Stimulated activated naive B cell treated with anti-CD40 and anti-IgM and Interleukin-4, amounts not matched to agents 10 μg/mL and 1 μg/mL and 100 μg/mL, for 72 hours (primary cell): ENCODE results near the gene ST8SIA6.

Experiments
- ATAC-seq, 2 donors: fragments of 150-1000 bp; cut with Tn5 transposase; replicated peaks; 2 replicates each; pipeline ENCODE4 v1.10.0; 2021; ENCODE audit warnings: moderate library complexity in 1 of 2
- DNase-seq: peaks from one replicate; pipeline ENCODE4 v3.0.0; 2021
- H3K27ac Mint-ChIP-seq: one replicate; pipeline ENCODE4 v1.8.0; 2022; ENCODE audit warnings: mild to moderate bottlenecking, mixed read lengths
- H3K27me3 Mint-ChIP-seq, 2 donors: one replicate each; pipeline ENCODE4 v1.8.0; 2022; ENCODE audit warnings: mixed read lengths in 2 of 2
- H3K36me3 Mint-ChIP-seq, 2 donors: one replicate each; pipeline ENCODE4 v1.8.0; 2022; ENCODE audit warnings: mixed read lengths in 2 of 2, mild to moderate bottlenecking in 1 of 2
- H3K4me1 Mint-ChIP-seq, 2 donors: one replicate each; pipeline ENCODE4 v1.8.0; 2022; ENCODE audit warnings: mixed read lengths in 2 of 2, mild to moderate bottlenecking in 1 of 2
- H3K4me3 Mint-ChIP-seq, 2 donors: one replicate each; pipeline ENCODE4 v1.8.0; 2022; ENCODE audit warnings: mild to moderate bottlenecking in 2 of 2, mixed read lengths in 2 of 2, moderate library complexity in 1 of 2
- H3K9me3 Mint-ChIP-seq, 2 donors: one replicate each; pipeline ENCODE4 v1.8.0; 2022; ENCODE audit warnings: mixed read lengths in 2 of 2, mild to moderate bottlenecking in 1 of 2

Gene ST8SIA6

GRCh38 chr10:17379151-17379690 is 75.2 kb downstream of the ST8SIA6 start:
- H3K9me3 Mint-ChIP-seq: no peaks in the 10 kb centered on the region
- DNase-seq (no peak), ATAC-seq (no peak)
- no peak overlapping the region for H3K27ac Mint-ChIP-seq
- no peaks in the 10 kb centered on the region for H3K36me3 Mint-ChIP-seq
- H3K4me1 Mint-ChIP-seq: no peaks in the 10 kb centered on the region
- H3K27me3 Mint-ChIP-seq: peaks cover 0 to 12% of the 10 kb centered on the region in 2 donors
- no peak overlapping the region for H3K4me3 Mint-ChIP-seq

- peaks cover 0 to 12% of the 10 kb centered on the region in 2 donors for H3K27me3 Mint-ChIP-seq
- H3K4me3 Mint-ChIP-seq: no peak overlapping the region
- no peak overlapping the region for H3K27ac Mint-ChIP-seq
- no peak for DNase-seq
- no peaks in the 10 kb centered on the region for H3K36me3 Mint-ChIP-seq
- H3K4me1 Mint-ChIP-seq: no peaks in the 10 kb centered on the region
- H3K9me3 Mint-ChIP-seq: no peaks in the 10 kb centered on the region
- no peak for ATAC-seq
Observed at GRCh38 chr10:17375936-17376584, 78.3 kb downstream of the ST8SIA6 start.

GRCh38 chr10:17368708-17369272 is 85.6 kb downstream of the ST8SIA6 start:
- H3K36me3 Mint-ChIP-seq: no peaks in the 10 kb centered on the region
- DNase-seq (no peak), ATAC-seq (no peak)
- H3K4me1 Mint-ChIP-seq: no peaks in the 10 kb centered on the region
- no peak overlapping the region for H3K27ac Mint-ChIP-seq
- H3K4me3 Mint-ChIP-seq: no peak overlapping the region
- H3K27me3 Mint-ChIP-seq: no peaks in the 10 kb centered on the region
- peaks cover 8 to 10% of the 10 kb centered on the region in 2 donors for H3K9me3 Mint-ChIP-seq

GRCh38 chr10:17366705-17367104 is 87.7 kb downstream of the ST8SIA6 start:
- peaks cover 8 to 10% of the 10 kb centered on the region in 2 donors for H3K9me3 Mint-ChIP-seq
- no peaks in the 10 kb centered on the region for H3K27me3 Mint-ChIP-seq
- DNase-seq (no peak), ATAC-seq (no peak)
- no peaks in the 10 kb centered on the region for H3K4me1 Mint-ChIP-seq
- no peak overlapping the region for H3K4me3 Mint-ChIP-seq
- no peak overlapping the region for H3K27ac Mint-ChIP-seq
- H3K36me3 Mint-ChIP-seq: no peaks in the 10 kb centered on the region

GRCh38 chr10:17365402-17365801 is 89.0 kb downstream of the ST8SIA6 start:
- no peaks in the 10 kb centered on the region for H3K4me1 Mint-ChIP-seq
- no peak overlapping the region for H3K27ac Mint-ChIP-seq
- DNase-seq (no peak), ATAC-seq (no peak)
- H3K27me3 Mint-ChIP-seq: peaks cover 0 to 6% of the 10 kb centered on the region in 2 donors
- H3K9me3 Mint-ChIP-seq: peaks cover 8 to 10% of the 10 kb centered on the region in 2 donors
- H3K4me3 Mint-ChIP-seq: no peak overlapping the region
- no peaks in the 10 kb centered on the region for H3K36me3 Mint-ChIP-seq

GRCh38 chr10:17358461-17358860 is 95.9 kb downstream of the ST8SIA6 start:
- H3K9me3 Mint-ChIP-seq: no peaks in the 10 kb centered on the region
- no peaks in the 10 kb centered on the region for H3K36me3 Mint-ChIP-seq
- ATAC-seq (no peak), DNase-seq (no peak)
- no peaks in the 10 kb centered on the region for H3K4me1 Mint-ChIP-seq
- no peak overlapping the region for H3K27ac Mint-ChIP-seq
- H3K27me3 Mint-ChIP-seq: peaks cover 4 to 13% of the 10 kb centered on the region in 2 donors
- H3K4me3 Mint-ChIP-seq: no peak overlapping the region

GRCh38 chr10:17357781-17358180 is 96.6 kb downstream of the ST8SIA6 start:
- Mint-ChIP-seq H3K4me1 (no peaks in the 10 kb centered on the region), H3K4me3 (no peak overlapping the region), H3K36me3 (no peaks in the 10 kb centered on the region), H3K9me3 (no peaks in the 10 kb centered on the region), H3K27ac (no peak overlapping the region), H3K27me3 (peaks cover 4 to 13% of the 10 kb centered on the region in 2 donors)
- ATAC-seq (no peak), DNase-seq (no peak)

GRCh38 chr10:17356820-17357219 is 97.6 kb downstream of the ST8SIA6 start:
- Mint-ChIP-seq H3K36me3 (no peaks in the 10 kb centered on the region), H3K4me1 (no peaks in the 10 kb centered on the region), H3K27ac (no peak overlapping the region), H3K4me3 (no peak overlapping the region), H3K27me3 (peaks cover 4 to 13% of the 10 kb centered on the region in 2 donors), H3K9me3 (no peaks in the 10 kb centered on the region)
- DNase-seq: no peak
- ATAC-seq: no peak

GRCh38 chr10:17354781-17355180 is 99.6 kb downstream of the ST8SIA6 start:
- no peaks in the 10 kb centered on the region for H3K36me3 Mint-ChIP-seq
- no peak overlapping the region for H3K27ac Mint-ChIP-seq
- no peak overlapping the region for H3K4me3 Mint-ChIP-seq
- H3K9me3 Mint-ChIP-seq: peaks cover 0 to 3% of the 10 kb centered on the region in 2 donors
- peaks cover 6 to 7% of the 10 kb centered on the region in 2 donors for H3K27me3 Mint-ChIP-seq
- ATAC-seq: no peak
- no peak for DNase-seq
- H3K4me1 Mint-ChIP-seq: no peaks in the 10 kb centered on the region

GRCh38 chr10:17353568-17354300 is 100.7 kb downstream of the ST8SIA6 start:
- DNase-seq (no peak), ATAC-seq (no peak)
- no peak overlapping the region for H3K27ac Mint-ChIP-seq

GRCh38 chr10:17352583-17352982 is 101.8 kb downstream of the ST8SIA6 start:
- H3K27me3 Mint-ChIP-seq: peaks cover 0 to 4% of the 10 kb centered on the region in 2 donors
- ATAC-seq: no peak
- no peak for DNase-seq
- H3K9me3 Mint-ChIP-seq: peaks cover 0 to 3% of the 10 kb centered on the region in 2 donors
- no peak overlapping the region for H3K27ac Mint-ChIP-seq
- H3K4me1 Mint-ChIP-seq: no peaks in the 10 kb centered on the region
- no peaks in the 10 kb centered on the region for H3K36me3 Mint-ChIP-seq
- H3K4me3 Mint-ChIP-seq: no peak overlapping the region

More at GRCh38 chr10:17353568-17354300, 100.7 kb downstream of the ST8SIA6 start:
- no peaks in the 10 kb centered on the region for H3K4me1 Mint-ChIP-seq
- H3K27me3 Mint-ChIP-seq: peaks cover 6 to 8% of the 10 kb centered on the region in 2 donors
- no peak overlapping the region for H3K4me3 Mint-ChIP-seq
- no peaks in the 10 kb centered on the region for H3K36me3 Mint-ChIP-seq
- H3K9me3 Mint-ChIP-seq: peaks cover 0 to 3% of the 10 kb centered on the region in 2 donors

- Mint-ChIP-seq H3K36me3 (no peaks in the 10 kb centered on the region), H3K27me3 (peaks cover 4 to 5% of the 10 kb centered on the region in 2 donors), H3K4me3 (no peak overlapping the region), H3K4me1 (no peaks in the 10 kb centered on the region), H3K27ac (no peak overlapping the region), H3K9me3 (peaks cover 0 to 6% of the 10 kb centered on the region in 2 donors)
- ATAC-seq (no peak), DNase-seq (no peak)
Observed at GRCh38 chr10:17351506-17351905, 102.9 kb downstream of the ST8SIA6 start.

- DNase-seq (no peak), ATAC-seq (no peak)
- H3K27ac Mint-ChIP-seq: no peak overlapping the region
- H3K4me1 Mint-ChIP-seq: no peaks in the 10 kb centered on the region
- peaks cover 4 to 12% of the 10 kb centered on the region in 2 donors for H3K27me3 Mint-ChIP-seq
- H3K4me3 Mint-ChIP-seq: no peak overlapping the region
- H3K9me3 Mint-ChIP-seq: peaks cover 0 to 6% of the 10 kb centered on the region in 2 donors
- H3K36me3 Mint-ChIP-seq: no peaks in the 10 kb centered on the region
Observed at GRCh38 chr10:17349717-17350116, 104.7 kb downstream of the ST8SIA6 start.

GRCh38 chr10:17348501-17349349 is 105.7 kb downstream of the ST8SIA6 start:
- no peak for ATAC-seq
- H3K4me1 Mint-ChIP-seq: no peaks in the 10 kb centered on the region
- no peak for DNase-seq
- no peak overlapping the region for H3K4me3 Mint-ChIP-seq
- peaks cover 4 to 13% of the 10 kb centered on the region in 2 donors for H3K27me3 Mint-ChIP-seq
- H3K36me3 Mint-ChIP-seq: no peaks in the 10 kb centered on the region
- H3K27ac Mint-ChIP-seq: no peak overlapping the region
- H3K9me3 Mint-ChIP-seq: peaks cover 0 to 6% of the 10 kb centered on the region in 2 donors
